Caco-2 (cell line): ENCODE results near the gene RBMX2. TPM values are rescaled to one million over a fixed set of nuclear protein-coding genes. Genes with fewer than 3 reads are reported as not detected.

ENCODE experiments used
- BruUV-seq: library from RNA; stranded (reverse); fragments of 400-500 nt; replicated peaks from 2 replicates; lab custom pipeline; 2021; lab: Mats Ljungman, UMichigan
- CTCF ChIA-PET: fragments of 300-600 bp; sonication (Branson Sonifier 250); formaldehyde crosslinking; loops from one replicate; lab custom pipeline; 2022; ENCODE audit warnings: antibody characterized with exemption; lab: Charles Lee
- POLR2A ChIA-PET: fragments of 300-600 bp; sonication (Branson Sonifier 250); formaldehyde crosslinking; loops from one replicate; lab custom pipeline; 2022; ENCODE audit warnings: antibody characterized with exemption; lab: Charles Lee
- DNase-seq, 2 experiments: peaks; one replicate each; pipeline versions ENCODE4 v3.0.0 to v3.0.0-alpha.2; 2020 to 2022
- H3K27me3 ChIP-seq: replicated peaks from 2 replicates; pipeline ENCODE4 v1.6.0; 2011; ENCODE audit warnings: low read length; ENCODE audit not compliant: control insufficient read depth, insufficient read depth
- H3K36me3 ChIP-seq: 2 replicates; pipeline ENCODE4 v1.5.1; 2011; ENCODE audit warnings: low read length; ENCODE audit not compliant: control insufficient read depth, insufficient read depth
- H3K4me1 ChIP-seq: fragments of 250-450 bp; sonication (Bioruptor Pico); 2 replicates; pipeline ENCODE4 v1.5.1; 2020; ENCODE audit warnings: mild to moderate bottlenecking
- H3K4me3 ChIP-seq: 2 replicates; pipeline ENCODE4 v1.5.1; 2011; ENCODE audit warnings: low read depth, mild to moderate bottlenecking, control low read depth, low read length
- H3K9me3 ChIP-seq: fragments of 250-450 bp; sonication (Bioruptor Pico); 2 replicates; pipeline ENCODE4 v1.5.1; 2020; ENCODE audit warnings: mild to moderate bottlenecking, moderate library complexity
- H3K27ac Mint-ChIP-seq: one replicate; pipeline ENCODE4 v1.8.0; 2022; ENCODE audit warnings: mixed read lengths; ENCODE audit not compliant: unreplicated experiment
- H3K27me3 Mint-ChIP-seq: one replicate; pipeline ENCODE4 v1.8.0; 2022; ENCODE audit warnings: mixed read lengths; ENCODE audit not compliant: insufficient read depth, unreplicated experiment
- H3K36me3 Mint-ChIP-seq: one replicate; pipeline ENCODE4 v1.8.0; 2022; ENCODE audit warnings: mild to moderate bottlenecking, mixed read lengths; ENCODE audit not compliant: insufficient read depth, unreplicated experiment
- H3K4me1 Mint-ChIP-seq: one replicate; pipeline ENCODE4 v1.8.0; 2022; ENCODE audit warnings: low read depth, mixed read lengths; ENCODE audit not compliant: unreplicated experiment
- H3K4me3 Mint-ChIP-seq: one replicate; pipeline ENCODE4 v1.8.0; 2022; ENCODE audit warnings: mild to moderate bottlenecking, moderate library complexity, mixed read lengths; ENCODE audit not compliant: unreplicated experiment
- H3K9me3 Mint-ChIP-seq: one replicate; pipeline ENCODE4 v1.8.0; 2022; ENCODE audit warnings: mixed read lengths; ENCODE audit not compliant: unreplicated experiment
- intact Hi-C: fragments of 100-400 bp; cut with micrococcal nuclease; formaldehyde crosslinking; loops from one replicate; pipeline ENCODE4 v1.10.0; 2022; ENCODE audit not compliant: unreplicated experiment
- total RNA-seq: library from RNA; stranded (reverse); gene quantifications from 2 replicates; pipeline ENCODE4 v1.2.3, GENCODE V29; 2022
- TF ChIP-seq, protein P1 (sequence below), 2 experiments: fragments of 200-600 bp in 1 of 2; IDR thresholded peaks; 1 replicate in 1 of 2; 2 replicates in 1 of 2; pipeline versions ENCODE4 v1.5.1 to v1.8.0; 2011 to 2022; ENCODE audit warnings: antibody characterized with exemption in 1 of 2, control low read depth in 1 of 2, inconsistent platforms in 1 of 2, low read depth in 1 of 2, low read length in 1 of 2, mild to moderate bottlenecking in 1 of 2, moderate library complexity in 1 of 2; ENCODE audit not compliant: insufficient read depth in 1 of 2, severe bottlenecking in 1 of 2, unreplicated experiment in 1 of 2

The RBMX2 gene
- total RNA-seq, 1 experiment from 2014 or later, result 22.6 TPM

DNA sequence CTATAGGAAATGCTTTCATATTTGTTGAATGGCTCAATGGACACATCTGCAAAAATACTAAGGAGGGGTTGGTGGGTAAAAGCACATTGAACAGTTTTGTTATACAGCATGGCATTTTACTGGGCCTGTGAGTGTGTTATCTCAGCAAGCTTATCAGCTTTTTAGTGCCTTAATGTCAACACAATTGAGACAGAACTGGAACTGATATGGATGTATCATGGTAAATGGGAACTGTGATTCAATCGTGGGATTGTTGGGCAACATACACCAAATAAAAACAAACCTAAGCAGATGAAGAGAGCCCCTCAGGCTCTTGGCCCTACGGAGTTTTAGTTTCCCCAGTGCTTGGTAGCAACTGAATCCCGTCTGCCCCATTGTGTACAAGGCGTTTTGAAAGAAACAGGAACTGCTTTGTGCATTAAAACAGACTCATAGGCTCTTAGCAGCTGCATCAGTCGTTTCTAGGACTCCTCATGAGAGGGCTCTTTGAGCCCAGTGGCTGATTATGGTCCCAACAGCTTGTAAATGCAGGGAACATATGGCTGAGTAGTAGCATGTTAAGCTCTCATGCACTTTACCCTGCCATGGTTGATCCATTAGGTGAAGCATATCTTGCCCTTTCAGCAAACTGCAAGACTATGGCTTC is 23.6 kb upstream of the RBMX2 start:
- DNase-seq, result no peak
- Mint-ChIP-seq H3K36me3 (no peaks in the 10 kb centered on the region), H3K4me3 (no peak overlapping the region), H3K4me1 (no peaks in the 10 kb centered on the region), H3K9me3 (no peaks in the 10 kb centered on the region), H3K27ac (no peak overlapping the region), H3K27me3 (peaks cover 3% of the 10 kb centered on the region)
- Histone ChIP-seq H3K4me1 (no peaks in the 10 kb centered on the region), H3K4me3 (no peak overlapping the region), H3K27me3 (no peaks in the 10 kb centered on the region), H3K9me3 (no peaks in the 10 kb centered on the region), H3K36me3 (no peaks in the 10 kb centered on the region)
- ChIA-PET POLR2A (no interaction called here), CTCF (no interaction called here)
- intact Hi-C loops, result no loop called here
- no TSS peak for BruUV-seq
- TF ChIP-seq, protein P1, sequence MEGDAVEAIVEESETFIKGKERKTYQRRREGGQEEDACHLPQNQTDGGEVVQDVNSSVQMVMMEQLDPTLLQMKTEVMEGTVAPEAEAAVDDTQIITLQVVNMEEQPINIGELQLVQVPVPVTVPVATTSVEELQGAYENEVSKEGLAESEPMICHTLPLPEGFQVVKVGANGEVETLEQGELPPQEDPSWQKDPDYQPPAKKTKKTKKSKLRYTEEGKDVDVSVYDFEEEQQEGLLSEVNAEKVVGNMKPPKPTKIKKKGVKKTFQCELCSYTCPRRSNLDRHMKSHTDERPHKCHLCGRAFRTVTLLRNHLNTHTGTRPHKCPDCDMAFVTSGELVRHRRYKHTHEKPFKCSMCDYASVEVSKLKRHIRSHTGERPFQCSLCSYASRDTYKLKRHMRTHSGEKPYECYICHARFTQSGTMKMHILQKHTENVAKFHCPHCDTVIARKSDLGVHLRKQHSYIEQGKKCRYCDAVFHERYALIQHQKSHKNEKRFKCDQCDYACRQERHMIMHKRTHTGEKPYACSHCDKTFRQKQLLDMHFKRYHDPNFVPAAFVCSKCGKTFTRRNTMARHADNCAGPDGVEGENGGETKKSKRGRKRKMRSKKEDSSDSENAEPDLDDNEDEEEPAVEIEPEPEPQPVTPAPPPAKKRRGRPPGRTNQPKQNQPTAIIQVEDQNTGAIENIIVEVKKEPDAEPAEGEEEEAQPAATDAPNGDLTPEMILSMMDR (IDR thresholded peaks at IDR 0.05; ENCODE audit: insufficient read depth in 1 of 2, low read depth in 1 of 2, low read length in 1 of 2, severe bottlenecking in 1 of 2, unreplicated experiment in 1 of 2), result no peak

DNA sequence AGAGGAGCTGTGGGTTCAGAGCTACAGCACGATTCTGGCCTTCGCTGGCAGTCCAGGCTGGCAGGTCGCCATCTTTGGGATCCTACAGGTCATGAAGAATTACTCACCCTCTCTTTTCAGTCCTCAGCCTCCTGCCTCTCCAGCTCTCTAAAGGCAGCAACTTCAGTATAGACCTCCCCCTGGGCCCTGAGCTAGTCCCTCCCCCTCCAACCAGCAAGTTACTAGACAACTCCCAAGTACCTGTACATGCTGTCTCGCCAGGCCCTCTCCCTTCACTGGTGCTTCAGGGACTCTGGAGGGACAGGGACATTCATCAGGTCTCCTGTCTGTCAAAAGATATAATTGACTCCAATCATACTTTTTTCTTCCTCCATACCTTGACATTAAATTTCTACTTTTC is 16.3 kb upstream of the RBMX2 start, which contains the start of gene GPR119:
TSS of gene GPR119 (minus strand) at position 155 of the 400 bp plus-strand sequence. CDS start 227 bp downstream, outside the sequence.
- H3K27ac Mint-ChIP-seq, result no peak within 1 kb of the TSS

DNA sequence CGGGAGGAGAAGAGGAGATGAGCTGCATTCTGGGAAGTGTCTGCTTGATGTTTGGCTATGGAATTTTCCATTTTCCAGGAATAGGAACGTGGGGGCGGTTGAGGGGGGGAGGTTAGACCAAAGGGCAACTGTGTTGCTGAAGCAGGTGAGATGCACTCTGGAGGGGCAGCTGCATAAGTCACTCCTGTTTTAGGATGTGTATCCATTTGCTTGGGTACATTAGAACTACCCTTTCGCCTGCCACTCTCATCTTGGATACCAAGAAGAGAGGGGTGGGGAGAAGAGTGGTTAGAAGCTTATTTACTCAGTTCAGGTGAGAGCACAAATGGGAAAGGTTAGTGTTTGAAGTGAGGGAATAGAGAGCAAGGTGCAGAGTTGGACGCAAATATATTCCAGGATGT is 15.4 kb upstream of the RBMX2 start:
- Mint-ChIP-seq H3K27me3 (peaks cover 3% of the 10 kb centered on the region), H3K9me3 (no peaks in the 10 kb centered on the region), H3K36me3 (no peaks in the 10 kb centered on the region), H3K27ac (no peak overlapping the region), H3K4me1 (no peaks in the 10 kb centered on the region), H3K4me3 (no peak overlapping the region)
- POLR2A ChIA-PET, result interaction anchor here (0.6 kb wide), 1 partner anchor 15 kb away, joined by 4 read pairs; no protein-coding TSS in a partner anchor
- no peak for DNase-seq
- BruUV-seq, result no TSS peak
- no peaks in the 10 kb centered on the region for H3K27me3 ChIP-seq
- no peaks in the 10 kb centered on the region for H3K36me3 ChIP-seq
- H3K4me1 ChIP-seq, result no peaks in the 10 kb centered on the region
- CTCF ChIA-PET, result no interaction called here
- TF ChIP-seq, protein P1 (IDR thresholded peaks at IDR 0.05; ENCODE audit: insufficient read depth in 1 of 2, low read depth in 1 of 2, low read length in 1 of 2, severe bottlenecking in 1 of 2, unreplicated experiment in 1 of 2), result no peak
- H3K4me3 ChIP-seq, result no peak overlapping the region
- no peaks in the 10 kb centered on the region for H3K9me3 ChIP-seq
- intact Hi-C loops, result no loop called here

More for the DNA sequence above, 16.3 kb upstream of the RBMX2 start, which contains the start of gene GPR119:
- DNase-seq, result no peak
- no peaks in the 10 kb centered on the region for H3K4me1 ChIP-seq
- BruUV-seq, result no TSS peak
- Mint-ChIP-seq H3K36me3 (no peaks in the 10 kb centered on the region), H3K27me3 (peaks cover 3% of the 10 kb centered on the region), H3K4me3 (no peak within 1 kb of the TSS), H3K4me1 (no peaks in the 10 kb centered on the region), H3K9me3 (no peaks in the 10 kb centered on the region)
- intact Hi-C loops, result no loop called here
- ChIA-PET CTCF (no interaction called here), POLR2A (no interaction called here)
- H3K4me3 ChIP-seq, result no peak within 1 kb of the TSS
- TF ChIP-seq, protein P1 (IDR thresholded peaks at IDR 0.05; ENCODE audit: insufficient read depth in 1 of 2, low read depth in 1 of 2, low read length in 1 of 2, severe bottlenecking in 1 of 2, unreplicated experiment in 1 of 2), result no peak
- H3K9me3 ChIP-seq, result no peaks in the 10 kb centered on the region
- no peaks in the 10 kb centered on the region for H3K27me3 ChIP-seq
- no peaks in the 10 kb centered on the region for H3K36me3 ChIP-seq
